DND-41 (cell line): ENCODE measurements around the gene OR5AC2.

Source experiments
- ATAC-seq: fragments of 200-7000 bp; cut with Tn5 transposase; 3 replicates; pipeline ENCODE4 v1.9.1; 2021; ENCODE audit warnings: low read depth; ENCODE audit not compliant: insufficient read depth
- DNase-seq: peaks from one replicate; pipeline ENCODE4 v3.0.0-alpha.2; 2020
- H2AFZ ChIP-seq: 2 replicates; pipeline ENCODE4 v1.6.0; 2012; ENCODE audit warnings: low read depth, low read length
- H3K27ac ChIP-seq: 2 replicates; pipeline ENCODE4 v1.5.1; 2012; ENCODE audit warnings: low read length, inconsistent platforms
- H3K27me3 ChIP-seq: fragments of 200-600 bp; sonication (generic); 2 replicates; pipeline ENCODE4 v1.6.0; 2012; ENCODE audit warnings: low read length, mild to moderate bottlenecking, inconsistent platforms; ENCODE audit not compliant: insufficient read depth, poor library complexity
- H3K36me3 ChIP-seq: 2 replicates; pipeline ENCODE4 v1.5.1; 2012; ENCODE audit warnings: low read length, inconsistent platforms; ENCODE audit not compliant: insufficient read depth
- H3K4me1 ChIP-seq: 2 replicates; pipeline ENCODE4 v1.5.1; 2012; ENCODE audit warnings: mild to moderate bottlenecking, low read length; ENCODE audit not compliant: insufficient read depth
- H3K4me2 ChIP-seq: 2 replicates; pipeline ENCODE4 v1.6.0; 2012; ENCODE audit warnings: mild to moderate bottlenecking, moderate library complexity, low read length, inconsistent platforms; ENCODE audit not compliant: insufficient read depth
- H3K4me3 ChIP-seq, 2 experiments: fragments of 200-600 bp in 1 of 2; shearing (Covaris generic) in 1 of 2; 2 replicates each; pipeline ENCODE4 v1.5.1; 2012 to 2016; ENCODE audit warnings: inconsistent platforms in 2 of 2, low read length in 2 of 2, mild to moderate bottlenecking in 2 of 2, low read depth in 1 of 2, moderate library complexity in 1 of 2
- H3K79me2 ChIP-seq: 2 replicates; pipeline ENCODE4 v1.6.0; 2012; ENCODE audit warnings: low read length, inconsistent platforms; ENCODE audit not compliant: insufficient read depth
- H3K9ac ChIP-seq: 2 replicates; pipeline ENCODE4 v1.6.0; 2012; ENCODE audit warnings: low read depth, mild to moderate bottlenecking, inconsistent platforms, low read length, moderate library complexity
- H3K9me3 ChIP-seq: 2 replicates; pipeline ENCODE4 v1.5.1; 2012; ENCODE audit warnings: low read length, moderate library complexity, mild to moderate bottlenecking, inconsistent platforms; ENCODE audit not compliant: insufficient read depth, severe bottlenecking
- H4K20me1 ChIP-seq: 2 replicates; pipeline ENCODE4 v1.6.0; 2012; ENCODE audit warnings: low read length; ENCODE audit not compliant: insufficient read depth
- CTCF ChIP-seq: IDR thresholded peaks from 2 replicates; pipeline ENCODE4 v1.5.1; 2012; ENCODE audit warnings: borderline replicate concordance, low read length, moderate library complexity, mild to moderate bottlenecking; ENCODE audit not compliant: poor library complexity, severe bottlenecking; ENCODE audit errors: extremely low read depth
- EZH2 ChIP-seq: IDR thresholded peaks from 3 replicates; pipeline ENCODE4 v1.6.1; 2012; ENCODE audit warnings: borderline replicate concordance, low read depth, mild to moderate bottlenecking, moderate library complexity, low read length, inconsistent platforms; ENCODE audit not compliant: severe bottlenecking

Gene OR5AC2

GRCh38 chr3:98039322-98040024 is 47.5 kb upstream of the OR5AC2 start:
- DNase-seq = peak; percentile 67
- peak; percentile 96 for ATAC-seq
- peak overlapping the region; percentile 56; the same call in 1 of the 2 replicates for H3K4me2 ChIP-seq
- no peaks in the 10 kb centered on the region for H3K79me2 ChIP-seq
- TF ChIP-seq EZH2 (no peak), CTCF (peak; percentile 83)
- H4K20me1 ChIP-seq = no peaks in the 10 kb centered on the region
- no peaks in the 10 kb centered on the region for H3K36me3 ChIP-seq
- no peaks in the 10 kb centered on the region for H3K9me3 ChIP-seq
- H2AFZ ChIP-seq = peak overlapping the region; percentile 51; the same call in 1 of the 2 replicates
- peaks cover 5% of the 10 kb centered on the region for H3K4me1 ChIP-seq
- H3K27ac ChIP-seq = no peak overlapping the region
- no peak overlapping the region for H3K9ac ChIP-seq
- peak overlapping the region in 1 of 2 experiments; percentile 28; a peak in 1 of 4 replicates for H3K4me3 ChIP-seq
- H3K27me3 ChIP-seq = peaks cover 7% of the 10 kb centered on the region

- Histone ChIP-seq H3K4me3 (no peak overlapping the region), H4K20me1 (no peaks in the 10 kb centered on the region)
These were observed 45.6 kb upstream of the OR5AC2 start for GRCh38 chr3:98041350-98041749.

GRCh38 chr3:98048586-98048985 is 38.4 kb upstream of the OR5AC2 start:
- ATAC-seq (no peak), DNase-seq (no peak)
- Histone ChIP-seq H3K27me3 (no peaks in the 10 kb centered on the region), H3K9me3 (no peaks in the 10 kb centered on the region), H3K4me3 (no peak overlapping the region), H3K9ac (no peak overlapping the region), H3K4me1 (no peaks in the 10 kb centered on the region), H3K27ac (no peak overlapping the region), H2AFZ (no peak overlapping the region), H3K36me3 (no peaks in the 10 kb centered on the region), H3K79me2 (no peaks in the 10 kb centered on the region), H4K20me1 (no peaks in the 10 kb centered on the region), H3K4me2 (no peak overlapping the region)
- no peak for TF ChIP-seq CTCF
- no peak for TF ChIP-seq EZH2

More at GRCh38 chr3:98041350-98041749, 45.6 kb upstream of the OR5AC2 start:
- TF ChIP-seq CTCF (no peak), EZH2 (no peak)
- Histone ChIP-seq H3K36me3 (no peaks in the 10 kb centered on the region), H3K27me3 (no peaks in the 10 kb centered on the region), H3K9me3 (no peaks in the 10 kb centered on the region), H3K79me2 (no peaks in the 10 kb centered on the region), H2AFZ (no peak overlapping the region), H3K4me1 (peaks cover 5% of the 10 kb centered on the region), H3K27ac (no peak overlapping the region), H3K4me2 (no peak overlapping the region), H3K9ac (no peak overlapping the region)
- no peak for DNase-seq
- no peak for ATAC-seq

GRCh38 chr3:98049271-98049670 is 37.7 kb upstream of the OR5AC2 start:
- Histone ChIP-seq H3K27me3 (no peaks in the 10 kb centered on the region), H3K4me1 (no peaks in the 10 kb centered on the region), H3K4me2 (no peak overlapping the region), H2AFZ (no peak overlapping the region), H3K36me3 (no peaks in the 10 kb centered on the region), H3K27ac (no peak overlapping the region), H3K9ac (no peak overlapping the region), H3K4me3 (no peak overlapping the region), H4K20me1 (no peaks in the 10 kb centered on the region), H3K9me3 (no peaks in the 10 kb centered on the region), H3K79me2 (no peaks in the 10 kb centered on the region)
- no peak for DNase-seq
- no peak for ATAC-seq
- TF ChIP-seq CTCF (no peak), EZH2 (no peak)
